Measurements from ENCODE around the gene IMMP1L. TPM values are rescaled to one million over a fixed set of nuclear protein-coding genes. Genes with fewer than 3 reads are reported as not detected.

Gene IMMP1L
- total and polyA plus RNA-seq, 10 of the 15 experiments (the other 5 are each of a cell fraction or from before 2014, with no cell fraction given) = 29.4 to 145 (median 85.8) TPM

GRCh38 chr11:31484497-31484896, 24.9 kb downstream of the IMMP1L start (continued):
- TF ChIP-seq, protein P1, sequence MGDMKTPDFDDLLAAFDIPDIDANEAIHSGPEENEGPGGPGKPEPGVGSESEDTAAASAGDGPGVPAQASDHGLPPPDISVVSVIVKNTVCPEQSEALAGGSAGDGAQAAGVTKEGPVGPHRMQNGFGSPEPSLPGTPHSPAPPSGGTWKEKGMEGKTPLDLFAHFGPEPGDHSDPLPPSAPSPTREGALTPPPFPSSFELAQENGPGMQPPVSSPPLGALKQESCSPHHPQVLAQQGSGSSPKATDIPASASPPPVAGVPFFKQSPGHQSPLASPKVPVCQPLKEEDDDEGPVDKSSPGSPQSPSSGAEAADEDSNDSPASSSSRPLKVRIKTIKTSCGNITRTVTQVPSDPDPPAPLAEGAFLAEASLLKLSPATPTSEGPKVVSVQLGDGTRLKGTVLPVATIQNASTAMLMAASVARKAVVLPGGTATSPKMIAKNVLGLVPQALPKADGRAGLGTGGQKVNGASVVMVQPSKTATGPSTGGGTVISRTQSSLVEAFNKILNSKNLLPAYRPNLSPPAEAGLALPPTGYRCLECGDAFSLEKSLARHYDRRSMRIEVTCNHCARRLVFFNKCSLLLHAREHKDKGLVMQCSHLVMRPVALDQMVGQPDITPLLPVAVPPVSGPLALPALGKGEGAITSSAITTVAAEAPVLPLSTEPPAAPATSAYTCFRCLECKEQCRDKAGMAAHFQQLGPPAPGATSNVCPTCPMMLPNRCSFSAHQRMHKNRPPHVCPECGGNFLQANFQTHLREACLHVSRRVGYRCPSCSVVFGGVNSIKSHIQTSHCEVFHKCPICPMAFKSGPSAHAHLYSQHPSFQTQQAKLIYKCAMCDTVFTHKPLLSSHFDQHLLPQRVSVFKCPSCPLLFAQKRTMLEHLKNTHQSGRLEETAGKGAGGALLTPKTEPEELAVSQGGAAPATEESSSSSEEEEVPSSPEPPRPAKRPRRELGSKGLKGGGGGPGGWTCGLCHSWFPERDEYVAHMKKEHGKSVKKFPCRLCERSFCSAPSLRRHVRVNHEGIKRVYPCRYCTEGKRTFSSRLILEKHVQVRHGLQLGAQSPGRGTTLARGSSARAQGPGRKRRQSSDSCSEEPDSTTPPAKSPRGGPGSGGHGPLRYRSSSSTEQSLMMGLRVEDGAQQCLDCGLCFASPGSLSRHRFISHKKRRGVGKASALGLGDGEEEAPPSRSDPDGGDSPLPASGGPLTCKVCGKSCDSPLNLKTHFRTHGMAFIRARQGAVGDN (IDR thresholded peaks at IDR 0.05) = no peak
- TF ChIP-seq JUND (IDR thresholded peaks at IDR 0.05; ENCODE audit: low read depth, low read length) = no peak
- TF ChIP-seq ZNF207 (IDR thresholded peaks at IDR 0.05; ENCODE audit: borderline replicate concordance) = no peak
- TF ChIP-seq PRDM15 (CRISPR knock-in tag; IDR thresholded peaks at IDR 0.05) = no peak

All from GM12878 (cell line).